HPDE6-E6E7 (cell line): ENCODE results near the gene XPO6.

ENCODE experiments used
- DNase-seq: peaks from one replicate; pipeline ENCODE4 v3.0.0; 2011; ENCODE audit warnings: missing footprints; ENCODE audit errors: extremely low spot score

The XPO6 gene

GRCh38 chr16:28110074-28110473, 101.7 kb downstream of the XPO6 start:
- DNase-seq: no peak

GRCh38 chr16:28108590-28109247, 103.0 kb downstream of the XPO6 start:
- no peak for DNase-seq

GRCh38 chr16:28107232-28107631, 104.5 kb downstream of the XPO6 start:
- no peak for DNase-seq

GRCh38 chr16:28106467-28107215, 105.1 kb downstream of the XPO6 start:
- no peak for DNase-seq

GRCh38 chr16:28105954-28106353, 105.8 kb downstream of the XPO6 start:
- no peak for DNase-seq

- no peak for DNase-seq
These were observed 106.5 kb downstream of the XPO6 start for GRCh38 chr16:28105297-28105696.

GRCh38 chr16:28104404-28104803, 107.4 kb downstream of the XPO6 start:
- no peak for DNase-seq

GRCh38 chr16:28103516-28104170, 108.1 kb downstream of the XPO6 start:
- no peak for DNase-seq

- no peak for DNase-seq
These were observed 110.3 kb downstream of the XPO6 start for GRCh38 chr16:28101533-28101890.

- DNase-seq: no peak
These were observed 110.8 kb downstream of the XPO6 start for GRCh38 chr16:28100810-28101532.

- no peak for DNase-seq
These were observed 112.5 kb downstream of the XPO6 start for GRCh38 chr16:28098959-28099945.

- DNase-seq: no peak
These were observed 113.4 kb downstream of the XPO6 start for GRCh38 chr16:28098171-28098958.

GRCh38 chr16:28096983-28097899, 114.5 kb downstream of the XPO6 start:
- no peak for DNase-seq

GRCh38 chr16:28093385-28093725, 118.4 kb downstream of the XPO6 start:
- no peak for DNase-seq

- peak; percentile 27 for DNase-seq
These were observed 118.9 kb downstream of the XPO6 start for GRCh38 chr16:28092721-28093384.

GRCh38 chr16:28091656-28092055, 120.1 kb downstream of the XPO6 start:
- DNase-seq: no peak

- peak; percentile 32 for DNase-seq
These were observed 121.0 kb downstream of the XPO6 start for GRCh38 chr16:28090646-28091377.

- DNase-seq: no peak
These were observed 121.8 kb downstream of the XPO6 start for GRCh38 chr16:28089992-28090365.
